Stimulated activated CD4-positive, alpha-beta T cell treated with anti-CD3 and anti-CD28 coated beads, Interleukin-1b, Interleukin-23, amount 100 ng/mL, for 24 hours (primary cell): ENCODE results near the gene CHST8.

Source experiments
- DNase-seq, 4 experiments: peaks; one replicate each; pipeline ENCODE4 v3.0.0-alpha.2; 2020; ENCODE audit warnings: low read depth in 4 of 4, low spot score in 1 of 4

The CHST8 gene

DNA sequence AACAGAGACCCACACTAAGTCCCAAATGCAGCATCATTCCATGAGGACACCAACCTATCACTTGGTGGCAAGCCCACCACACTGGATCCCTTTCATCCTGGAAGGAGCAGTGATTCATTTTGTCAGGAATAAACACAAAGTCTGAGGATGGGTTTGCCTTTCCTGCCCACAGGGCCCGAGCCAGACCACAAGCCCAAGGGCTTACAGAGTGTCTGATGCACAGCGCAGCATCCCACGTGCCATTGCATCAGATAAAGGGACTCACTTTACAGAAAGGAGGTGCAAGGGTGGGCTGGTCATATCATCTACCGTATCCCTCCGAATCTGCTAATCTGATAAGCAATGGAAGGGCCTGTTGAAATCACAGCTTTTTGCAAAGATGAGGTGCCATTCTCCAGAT lies 162.7 kb downstream of the CHST8 start:
- no peak for DNase-seq

DNA sequence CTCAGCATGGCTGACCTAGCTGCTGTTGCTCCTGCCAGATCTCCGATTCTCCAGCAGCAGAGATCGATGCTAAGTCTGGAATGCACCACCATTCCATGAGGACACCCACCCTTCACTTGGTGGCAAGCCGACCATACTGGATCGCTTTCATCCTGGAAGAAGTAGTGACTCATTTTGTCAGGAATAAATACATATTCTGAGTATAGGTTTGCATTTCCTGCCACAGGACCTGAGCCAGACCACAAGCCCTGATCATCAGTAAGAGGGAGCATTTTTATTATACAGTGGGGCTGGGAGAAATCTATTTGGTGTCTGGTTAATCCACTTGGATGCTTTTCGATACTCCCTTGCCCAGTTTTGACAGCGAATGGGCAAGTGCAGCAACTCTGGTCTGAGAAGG lies 164.0 kb downstream of the CHST8 start:
- DNase-seq, result no peak

GRCh38 chr19:33788676-33789075 lies 166.9 kb downstream of the CHST8 start:
- no peak for DNase-seq

DNA sequence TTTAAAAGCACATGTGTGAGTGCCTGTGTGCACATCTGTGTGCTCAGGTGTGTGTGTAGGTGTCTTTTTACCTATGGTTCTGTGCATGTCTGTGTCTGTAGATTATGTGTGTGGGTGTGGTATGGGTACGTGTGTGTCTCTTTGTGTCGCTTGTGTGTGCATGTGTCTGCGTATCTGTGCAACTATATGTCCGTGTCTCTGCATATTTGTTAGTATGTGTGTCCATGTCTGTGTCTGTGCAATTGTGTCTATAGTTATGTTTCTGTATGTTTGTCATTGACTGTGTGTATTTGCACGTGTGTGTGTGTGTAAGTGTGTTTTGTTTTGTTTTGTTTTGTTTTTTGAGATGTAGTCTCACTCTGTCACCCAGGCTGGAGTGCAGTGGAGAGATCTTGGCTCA lies 167.6 kb downstream of the CHST8 start:
- no peak for DNase-seq

- DNase-seq, result no peak
Observed at GRCh38 chr19:33794683-33795369, 173.1 kb downstream of the CHST8 start.

DNA sequence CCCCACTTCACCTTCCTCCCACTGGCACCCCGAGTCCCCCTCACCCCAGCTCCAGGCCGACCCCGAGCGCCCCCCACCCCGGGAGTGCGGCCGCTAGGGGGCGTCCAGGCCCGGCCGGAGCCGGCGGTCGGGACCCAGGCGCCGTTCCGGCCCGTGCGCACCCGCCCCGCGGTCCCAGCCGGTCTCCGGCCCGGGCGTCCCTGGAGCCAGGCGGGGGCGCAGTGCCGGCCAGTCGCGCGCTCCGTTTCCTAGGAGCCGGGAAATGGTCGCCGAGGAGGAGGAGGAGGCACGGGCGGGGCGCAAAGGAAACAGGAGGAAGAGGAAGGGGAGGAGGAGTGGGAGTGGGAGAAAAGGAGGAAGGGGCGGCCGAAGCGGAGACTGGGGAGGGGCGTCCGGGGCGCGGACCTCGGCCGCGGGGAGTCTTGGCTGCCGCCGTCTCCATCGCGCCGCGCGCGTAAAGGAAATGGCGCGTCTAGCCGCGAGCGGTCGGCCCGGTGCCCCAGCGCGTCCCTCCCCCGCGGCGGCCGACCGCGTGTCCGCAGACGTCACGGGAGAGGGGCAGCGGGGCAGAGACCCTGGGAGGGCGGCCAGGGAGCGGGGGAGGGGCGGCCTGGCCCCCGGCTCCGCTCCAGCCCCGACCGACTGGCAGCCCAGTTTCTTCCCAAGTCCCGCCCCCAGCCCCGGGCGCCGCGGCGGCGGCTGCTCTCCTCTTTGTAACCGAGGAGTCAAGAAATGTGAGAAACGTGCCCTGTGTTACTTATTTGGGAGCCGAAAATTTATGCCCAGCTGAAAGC lies 173.8 kb downstream of the CHST8 start:
- DNase-seq, result peak in 3 of 4 experiments; percentile 36 to 47 (median 46)

- no peak for DNase-seq
Observed at GRCh38 chr19:33796164-33796875, 174.6 kb downstream of the CHST8 start, which contains the start of gene KCTD15. Gene KCTD15, plus strand, starts transcription at chr19:33796870. Its CDS starts 3,585 bp downstream, at chr19:33800455.

DNA sequence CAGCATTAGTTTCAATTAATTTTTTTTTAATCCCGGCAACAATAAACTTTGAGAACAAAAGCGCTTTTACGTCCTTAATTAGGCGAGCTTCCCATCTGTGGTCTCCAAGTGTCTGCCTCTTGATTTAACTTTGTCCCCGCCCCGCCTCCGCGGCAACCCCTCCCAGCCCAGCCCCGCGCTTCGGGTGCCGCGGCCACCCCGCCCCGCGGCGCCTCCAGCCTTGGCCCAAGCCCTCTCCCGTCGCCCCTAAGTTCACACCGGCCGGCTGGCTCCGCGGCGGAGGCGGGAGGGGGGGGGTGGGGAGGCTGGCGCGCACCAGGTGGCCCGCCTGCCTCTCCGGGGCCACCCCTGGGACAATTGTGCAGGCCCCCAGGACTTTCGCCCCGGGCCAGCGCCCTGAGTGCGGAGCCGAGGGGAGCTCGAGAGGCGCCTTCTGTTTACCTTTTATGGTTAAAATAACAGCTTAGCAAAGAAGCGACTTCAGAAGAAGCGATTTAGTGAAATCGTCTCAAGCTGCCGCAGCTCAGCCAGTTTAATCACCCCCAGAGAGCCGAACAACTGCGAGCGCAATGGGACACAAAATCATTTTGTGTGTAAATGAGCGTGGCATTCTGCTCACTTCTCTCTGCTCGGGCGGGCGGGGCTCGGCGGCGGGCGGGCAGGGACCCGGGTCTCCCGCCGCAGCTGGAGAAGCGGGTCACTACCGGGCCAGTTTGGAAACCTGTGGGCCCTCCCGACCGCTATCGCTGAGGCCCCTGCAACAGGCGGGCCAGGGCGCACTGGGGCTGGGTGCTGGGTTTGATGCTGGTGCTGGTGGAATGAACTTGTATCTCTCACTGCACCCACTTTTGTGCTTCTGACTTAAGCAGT lies 176.3 kb downstream of the CHST8 start:
- DNase-seq, result no peak

- DNase-seq, result no peak
Observed at GRCh38 chr19:33798681-33799111, 176.9 kb downstream of the CHST8 start.

DNA sequence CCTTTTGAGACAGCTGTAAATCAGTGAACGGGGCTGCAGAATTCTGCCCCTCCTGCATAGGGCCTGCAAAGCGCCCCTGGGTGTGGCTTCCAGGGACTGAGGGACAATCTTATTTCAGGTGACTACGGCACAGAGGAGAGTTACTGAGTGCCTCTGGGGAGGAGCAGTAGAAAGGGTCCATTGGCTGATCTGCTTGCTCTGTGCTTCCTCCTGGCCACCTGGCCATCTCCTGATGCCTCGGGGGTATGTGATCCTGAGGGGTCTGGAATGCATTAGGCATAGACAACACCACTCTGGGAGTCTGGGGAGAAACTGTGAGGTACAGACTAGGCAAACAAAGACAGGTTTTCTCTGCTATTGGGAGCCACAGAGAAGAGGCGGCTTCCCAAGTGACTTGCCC lies 177.7 kb downstream of the CHST8 start:
- DNase-seq, result no peak

- no peak for DNase-seq
Observed at GRCh38 chr19:33800012-33800680, 178.4 kb downstream of the CHST8 start.

DNA sequence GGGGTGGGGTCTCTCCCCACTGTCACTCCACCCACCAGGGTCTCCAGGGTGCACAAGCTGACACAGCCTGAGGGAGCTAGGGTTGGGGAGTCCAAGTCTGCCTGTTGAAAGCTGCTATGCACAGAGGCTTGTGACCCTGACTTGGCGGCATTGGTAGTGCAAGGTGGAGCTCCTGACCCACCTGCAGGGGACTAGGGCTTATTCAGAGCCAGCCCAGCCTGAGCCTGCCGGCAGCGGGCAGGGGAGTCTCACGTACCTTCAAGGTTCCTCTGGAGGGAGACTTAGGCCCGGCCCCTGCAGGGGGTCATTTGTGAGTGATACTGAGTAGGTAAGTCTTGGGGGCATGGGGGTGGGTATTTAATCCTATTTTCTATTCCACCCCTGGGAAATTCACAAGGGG lies 179.7 kb downstream of the CHST8 start:
- no peak for DNase-seq

GRCh38 chr19:33802001-33802400 lies 180.2 kb downstream of the CHST8 start:
- no peak for DNase-seq

- DNase-seq, result no peak
Observed at GRCh38 chr19:33802801-33803200, 181.0 kb downstream of the CHST8 start.

- no peak for DNase-seq
Observed at GRCh38 chr19:33803383-33803782, 181.6 kb downstream of the CHST8 start.

DNA sequence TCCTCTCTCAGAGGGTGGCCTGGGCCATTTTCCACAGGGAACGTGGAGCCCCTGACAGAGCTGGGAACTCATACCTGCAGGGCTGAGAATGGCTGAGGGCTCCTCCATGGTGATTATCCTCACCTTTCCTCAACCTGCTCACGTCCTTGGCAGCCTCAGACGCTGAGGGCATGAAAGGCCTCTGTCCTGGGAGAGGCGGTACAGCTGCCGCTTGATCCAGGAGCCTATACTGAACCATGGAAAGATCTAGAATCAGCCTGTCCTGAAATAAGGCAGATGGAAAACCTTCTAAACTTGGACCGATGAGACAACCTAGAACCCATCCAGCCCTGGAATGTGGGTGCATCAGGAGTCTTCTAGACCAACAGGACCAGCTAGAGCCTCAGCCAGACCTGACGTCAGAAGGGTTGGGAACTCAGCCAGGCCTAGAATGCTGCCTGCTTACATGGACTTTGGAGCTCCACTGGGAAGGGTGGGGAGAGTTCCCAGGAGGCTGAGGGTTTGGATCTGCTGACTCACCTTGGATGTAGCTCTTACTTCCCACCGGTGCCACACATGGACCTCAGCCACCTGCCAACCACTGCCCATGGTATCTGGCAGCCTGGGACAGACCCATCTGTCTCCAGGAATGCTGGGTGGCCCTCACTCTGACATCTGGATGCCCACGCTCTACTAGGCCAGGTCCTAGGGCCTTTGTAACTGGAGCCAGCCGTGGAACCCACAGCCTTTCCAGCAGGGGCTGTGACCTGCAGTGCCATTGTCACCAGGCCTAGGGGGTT lies 182.5 kb downstream of the CHST8 start:
- DNase-seq, result no peak

DNA sequence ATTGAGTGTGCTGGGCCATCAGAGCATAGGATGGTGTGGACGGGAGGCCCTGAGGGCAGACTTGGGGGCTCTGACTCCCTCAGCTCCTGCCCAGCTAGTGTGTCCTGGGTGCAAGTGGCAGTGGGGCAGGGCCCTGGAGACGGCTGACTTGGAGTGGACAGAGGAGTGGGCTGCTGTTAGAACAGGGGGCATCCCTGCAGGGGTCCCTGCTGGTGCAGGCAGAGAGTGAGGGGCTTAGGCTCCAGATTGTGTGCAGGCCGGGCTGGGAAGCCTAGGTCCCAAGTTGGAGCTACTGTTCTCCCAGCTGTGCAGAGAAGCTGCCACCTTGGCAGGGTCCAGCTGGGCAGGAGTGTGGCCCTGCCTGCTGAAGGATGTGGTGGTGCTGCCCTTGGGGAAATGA lies 183.6 kb downstream of the CHST8 start:
- DNase-seq, result no peak

GRCh38 chr19:33805840-33806433 lies 184.2 kb downstream of the CHST8 start:
- DNase-seq, result no peak

DNA sequence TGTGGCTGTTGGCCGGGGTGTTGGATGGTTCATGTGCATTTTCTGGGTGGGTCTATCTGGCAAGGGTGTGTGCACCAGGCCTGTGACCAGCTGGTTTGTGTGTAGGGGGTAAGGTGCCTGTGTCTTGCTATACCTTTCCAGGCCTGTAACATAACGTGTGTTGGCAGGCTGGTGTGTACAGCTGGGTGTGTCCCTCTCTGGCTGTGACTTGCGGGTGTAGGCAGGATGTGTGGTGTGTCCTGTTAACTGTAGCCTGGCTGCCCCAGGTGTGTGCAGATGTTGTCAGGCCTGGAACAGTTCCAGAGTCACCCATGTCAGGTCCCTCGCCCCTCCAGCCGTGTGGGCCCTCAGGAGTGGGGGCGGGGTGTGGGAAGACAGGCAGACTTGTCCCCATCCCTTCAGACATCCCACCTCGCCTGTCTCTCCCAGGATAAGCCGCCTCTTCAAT lies 184.7 kb downstream of the CHST8 start:
- no peak for DNase-seq
